C4-2B (cell line): ENCODE data around the gene UBXN7.
"Not testable (repeated sequence)": the region's sequence is repeated elsewhere in the genome, so short reads cannot be mapped to it uniquely, and the experiment has no call there.

Experiments
- CTCF ChIP-seq: fragments of 450-650 bp; conservative IDR thresholded peaks from 2 replicates; pipeline ENCODE4 v1.5.1; 2017; ENCODE audit warnings: mild to moderate bottlenecking
- ZFX ChIP-seq: fragments of 450-650 bp; IDR thresholded peaks from 2 replicates; pipeline ENCODE4 v1.6.1; 2017

GRCh38 chr3:196314086-196314485 lies 118.1 kb downstream of the UBXN7 start:
- not testable (repeated sequence) for TF ChIP-seq CTCF, ZFX
